H1 (cell line): Measurements from ENCODE around the gene ANKRD53. TPM values are rescaled to one million over a fixed set of nuclear protein-coding genes. Genes with fewer than 3 reads are reported as not detected.

Source experiments
- CTCF ChIA-PET: fragments of 300-600 bp; sonication (Branson Sonifier 250); formaldehyde crosslinking; loops from one replicate; lab custom pipeline; 2021; ENCODE audit not compliant: partially characterized antibody; lab: Charles Lee
- POLR2A ChIA-PET: fragments of 300-600 bp; sonication (Branson Sonifier 250); formaldehyde crosslinking; loops from one replicate; lab custom pipeline; 2021; ENCODE audit warnings: inconsistent platforms; ENCODE audit not compliant: partially characterized antibody; lab: Charles Lee
- DNase-seq, 2 experiments: peaks; one replicate each; pipeline versions ENCODE4 v3.0.0 to v3.0.0-alpha.2; 2010 to 2022; ENCODE audit warnings: low spot score in 2 of 2, low read depth in 1 of 2, mixed read lengths in 1 of 2
- FAIRE-seq: peaks from 2 replicates; lab custom pipeline; 2011; peaks lifted over from hg19 to GRCh38; lab: Jason Lieb, UNC
- H2AFZ ChIP-seq: 2 replicates; pipeline ENCODE4 v1.8.1; 2012; ENCODE audit warnings: low read length, inconsistent platforms
- H2AK5ac ChIP-seq: 2 replicates; pipeline ENCODE4 v1.6.1; 2013; ENCODE audit warnings: low read depth, low read length
- H2BK120ac ChIP-seq: replicated peaks from 2 replicates; pipeline ENCODE3; 2013; ENCODE audit warnings: low read depth, low read length, inconsistent platforms
- H2BK12ac ChIP-seq: 2 replicates; pipeline ENCODE4 v1.6.1; 2013; ENCODE audit warnings: low read depth, low read length
- H2BK15ac ChIP-seq: 2 replicates; pipeline ENCODE4 v1.6.1; 2013; ENCODE audit warnings: low read length
- H2BK20ac ChIP-seq: 2 replicates; pipeline ENCODE4 v1.6.1; 2013; ENCODE audit warnings: low read length
- H2BK5ac ChIP-seq: 2 replicates; pipeline ENCODE4 v1.6.1; 2013; ENCODE audit warnings: low read depth, low read length
- H3K14ac ChIP-seq: 2 replicates; pipeline ENCODE4 v1.6.1; 2013; ENCODE audit warnings: inconsistent platforms; ENCODE audit not compliant: insufficient read length
- H3K18ac ChIP-seq: 2 replicates; pipeline ENCODE4 v1.6.1; 2013; ENCODE audit warnings: low read length; ENCODE audit errors: extremely low read depth
- H3K23ac ChIP-seq: 2 replicates; pipeline ENCODE4 v1.6.1; 2013; ENCODE audit warnings: inconsistent platforms; ENCODE audit not compliant: insufficient read length
- H3K23me2 ChIP-seq: 2 replicates; pipeline ENCODE4 v1.6.1; 2013; ENCODE audit warnings: low read depth, low read length
- H3K27ac ChIP-seq: 2 replicates; pipeline ENCODE4 v1.6.1; 2011; ENCODE audit warnings: low read depth, low read length, inconsistent platforms
- H3K27me3 ChIP-seq, 4 experiments: replicated peaks in 1 of 4; 1 replicate in 1 of 4; 2 replicates in 3 of 4; pipeline versions ENCODE4 v1.6.1 to v1.8.1; 2011 to 2013; ENCODE audit warnings: low read length in 3 of 4, mild to moderate bottlenecking in 3 of 4, inconsistent platforms in 2 of 4, mixed read lengths in 2 of 4, moderate library complexity in 1 of 4; ENCODE audit not compliant: control insufficient read depth in 3 of 4, insufficient read depth in 3 of 4; ENCODE audit errors: extremely low read depth in 1 of 4
- H3K36me3 ChIP-seq, 4 experiments: 2 replicates each; pipeline versions ENCODE4 v1.6.1 to v1.8.1; 2011 to 2013; ENCODE audit warnings: mild to moderate bottlenecking in 4 of 4, low read length in 3 of 4, moderate library complexity in 2 of 4, control low read depth in 1 of 4, inconsistent platforms in 1 of 4; ENCODE audit not compliant: insufficient read depth in 4 of 4, control insufficient read depth in 2 of 4
- H3K4ac ChIP-seq: replicated peaks from 2 replicates; pipeline ENCODE3; 2013; ENCODE audit warnings: low read length, low read depth, mixed read lengths, inconsistent platforms; ENCODE audit not compliant: insufficient read length
- H3K4me1 ChIP-seq, 4 experiments: replicated peaks in 1 of 4; 1 replicate in 1 of 4; 2 replicates in 3 of 4; pipeline versions ENCODE4 v1.6.1 to v1.8.1; 2011 to 2013; ENCODE audit warnings: low read length in 3 of 4, inconsistent platforms in 2 of 4, mixed read lengths in 1 of 4; ENCODE audit not compliant: insufficient read depth in 4 of 4, control insufficient read depth in 3 of 4
- H3K4me2 ChIP-seq, 2 experiments: 2 replicates each; pipeline versions ENCODE4 v1.6.1 to v1.8.1; 2011 to 2013; ENCODE audit warnings: low read depth in 2 of 2, low read length in 2 of 2, control low read depth in 1 of 2, inconsistent platforms in 1 of 2, mild to moderate bottlenecking in 1 of 2; ENCODE audit not compliant: insufficient read depth in 1 of 2
- H3K4me3 ChIP-seq, 4 experiments: fragments of 200-600, 300-600 bp in 1 of 4; sonication (generic), shearing (Covaris generic), sonication (Bioruptor Twin) in 1 of 4; 2 replicates each; pipeline versions ENCODE4 v1.5.1 to v1.8.1; 2011 to 2016; ENCODE audit warnings: low read length in 4 of 4, low read depth in 3 of 4, control low read depth in 2 of 4, inconsistent platforms in 2 of 4, mild to moderate bottlenecking in 2 of 4, mixed read lengths in 1 of 4, moderate library complexity in 1 of 4; ENCODE audit not compliant: insufficient read depth in 2 of 4; ENCODE audit errors: extremely low read depth in 1 of 4
- H3K56ac ChIP-seq: replicated peaks from 2 replicates; pipeline ENCODE3; 2013; ENCODE audit warnings: low read depth, mild to moderate bottlenecking, mixed read lengths, low read length, inconsistent platforms; ENCODE audit not compliant: insufficient read length
- H3K79me1 ChIP-seq: 2 replicates; pipeline ENCODE4 v1.6.1; 2013; ENCODE audit warnings: low read depth, low read length, control low read depth
- H3K79me2 ChIP-seq, 2 experiments: 2 replicates each; pipeline versions ENCODE4 v1.6.1 to v1.8.1; 2012 to 2013; ENCODE audit warnings: low read length in 2 of 2, mild to moderate bottlenecking in 2 of 2, inconsistent platforms in 1 of 2; ENCODE audit not compliant: insufficient read depth in 2 of 2, control insufficient read depth in 1 of 2
- H3K9ac ChIP-seq, 4 experiments: replicated peaks in 1 of 4; 1 replicate in 1 of 4; 2 replicates in 3 of 4; pipeline versions ENCODE4 v1.6.1 to v1.8.1; 2011 to 2013; ENCODE audit warnings: low read depth in 3 of 4, low read length in 3 of 4, control low read depth in 2 of 4, mild to moderate bottlenecking in 2 of 4, moderate library complexity in 2 of 4, inconsistent platforms in 1 of 4; ENCODE audit errors: extremely low read depth in 1 of 4
- H3K9me3 ChIP-seq, 2 experiments: 2 replicates each; pipeline versions ENCODE4 v1.6.1 to v1.8.1; 2012 to 2013; ENCODE audit warnings: mild to moderate bottlenecking in 2 of 2, moderate library complexity in 2 of 2, control low read depth in 1 of 2, inconsistent platforms in 1 of 2, low read depth in 1 of 2, low read length in 1 of 2, mixed read lengths in 1 of 2; ENCODE audit not compliant: insufficient read depth in 2 of 2
- H4K20me1 ChIP-seq, 2 experiments: replicated peaks in 1 of 2; 2 replicates each; pipeline versions ENCODE3 to v1.8.1; 2011 to 2013; ENCODE audit warnings: inconsistent platforms in 2 of 2, low read length in 2 of 2, mild to moderate bottlenecking in 1 of 2; ENCODE audit not compliant: insufficient read depth in 2 of 2, control insufficient read depth in 1 of 2
- H4K5ac ChIP-seq: 2 replicates; pipeline ENCODE4 v1.6.1; 2013; ENCODE audit warnings: low read length, low read depth, mixed read lengths, inconsistent platforms; ENCODE audit not compliant: insufficient read length
- H4K8ac ChIP-seq: 2 replicates; pipeline ENCODE4 v1.8.0; 2013; ENCODE audit warnings: mild to moderate bottlenecking, moderate library complexity, low read length, inconsistent platforms; ENCODE audit not compliant: insufficient read depth; ENCODE audit errors: extremely low read depth
- H4K91ac ChIP-seq: replicated peaks from 2 replicates; pipeline ENCODE3; 2013; ENCODE audit warnings: low read length, mixed read lengths, inconsistent platforms; ENCODE audit not compliant: insufficient read length
- CTBP2 ChIP-seq: IDR thresholded peaks from 2 replicates; pipeline ENCODE4 v1.7.0; 2011; ENCODE audit warnings: borderline replicate concordance, mild to moderate bottlenecking, moderate library complexity, mixed read lengths, low read length; ENCODE audit not compliant: insufficient read depth, insufficient read length
- EGR1 ChIP-seq: IDR thresholded peaks from 2 replicates; pipeline ENCODE4 v1.6.1; 2011; ENCODE audit warnings: low read depth, low read length, borderline replicate concordance
- GABPA ChIP-seq: IDR thresholded peaks from 2 replicates; pipeline ENCODE4 v1.6.1; 2011; ENCODE audit warnings: mild to moderate bottlenecking, low read length, moderate library complexity, borderline replicate concordance; ENCODE audit not compliant: insufficient read depth
- HDAC6 ChIP-seq: IDR thresholded peaks from one replicate; pipeline ENCODE4 v1.7.1; 2012; ENCODE audit warnings: low read depth, mild to moderate bottlenecking, inconsistent platforms, low read length, moderate library complexity
- KDM4A ChIP-seq: IDR thresholded peaks from one replicate; pipeline ENCODE4 v1.7.1; 2012; ENCODE audit warnings: low read depth, mild to moderate bottlenecking, moderate library complexity, low read length, inconsistent platforms; ENCODE audit not compliant: severe bottlenecking
- PHF8 ChIP-seq: fragments of 200-600 bp; sonication (generic); conservative IDR thresholded peaks from 2 replicates; pipeline ENCODE4 v1.7.1; 2012; ENCODE audit warnings: low read depth, mild to moderate bottlenecking, inconsistent platforms, low read length, moderate library complexity
- POU5F1 ChIP-seq: IDR thresholded peaks from 2 replicates; pipeline ENCODE4 v1.6.1; 2011; ENCODE audit warnings: low read depth, mild to moderate bottlenecking, low read length, moderate library complexity
- SAP30 ChIP-seq: fragments of 300-600 bp; sonication (generic); IDR thresholded peaks from 2 replicates; pipeline ENCODE4 v1.7.1; 2012; ENCODE audit warnings: low read length, moderate library complexity, mild to moderate bottlenecking, inconsistent platforms; ENCODE audit not compliant: insufficient read depth, insufficient replicate concordance
- ZNF274 ChIP-seq: IDR thresholded peaks from 2 replicates; pipeline ENCODE4 v1.7.0; 2012; ENCODE audit warnings: low read length, borderline replicate concordance; ENCODE audit errors: extremely low read depth
- WGBS, 2 experiments: shearing (Covaris generic) in 1 of 2; methylation state at CpG; one replicate each; pipeline versions ENCODE4 v1.1.6 to v1.1.7; 2013 to 2015; ENCODE audit warnings: low lambda C conversion rate in 2 of 2, mixed read lengths in 2 of 2, inconsistent platforms in 1 of 2, low coverage in 1 of 2, missing lambda C conversion rate in 1 of 2; ENCODE audit not compliant: insufficient replicate concordance in 2 of 2, insufficient coverage in 1 of 2, insufficient read length in 1 of 2; ENCODE audit errors: extremely low coverage in 1 of 2, missing lambda C conversion rate in 1 of 2; 5-methylcytosine and 5-hydroxymethylcytosine counted together
- polyA plus RNA-seq, 7 experiments: library from polyadenylated mRNA; depleted of rRNA in 3 of 7; stranded (reverse) in 5 of 7; unstranded in 2 of 7; fragments of >200 nt in 5 of 7; fragments of 200-250 nt in 2 of 7; gene quantifications; 1 replicate in 5 of 7; 2 replicates in 1 of 7; 4 replicates in 1 of 7; pipeline versions ENCODE4 v1.2.1 to v1.2.3, GENCODE V29; 2011 to 2013; ENCODE audit warnings: missing spikeins in 2 of 7, mixed read lengths in 2 of 7
- total RNA-seq: library from RNA; stranded (reverse); fragmentation: NEBNext Ultra II Directional; extraction: Animal tissue kit (Norgen Biotek cat#: 25700); gene quantifications from 2 replicates; pipeline ENCODE4 v1.2.1, GENCODE V29; 2021
- TF ChIP-seq, protein P1 (sequence below): IDR thresholded peaks from 2 replicates; pipeline ENCODE4 v1.6.1; 2012; ENCODE audit warnings: inconsistent platforms

ANKRD53 gene
- total and polyA plus RNA-seq, 2 of the 8 experiments (the other 6 are each of a cell fraction or from before 2014, with no cell fraction given): 0.39 to 0.70 TPM

DNA sequence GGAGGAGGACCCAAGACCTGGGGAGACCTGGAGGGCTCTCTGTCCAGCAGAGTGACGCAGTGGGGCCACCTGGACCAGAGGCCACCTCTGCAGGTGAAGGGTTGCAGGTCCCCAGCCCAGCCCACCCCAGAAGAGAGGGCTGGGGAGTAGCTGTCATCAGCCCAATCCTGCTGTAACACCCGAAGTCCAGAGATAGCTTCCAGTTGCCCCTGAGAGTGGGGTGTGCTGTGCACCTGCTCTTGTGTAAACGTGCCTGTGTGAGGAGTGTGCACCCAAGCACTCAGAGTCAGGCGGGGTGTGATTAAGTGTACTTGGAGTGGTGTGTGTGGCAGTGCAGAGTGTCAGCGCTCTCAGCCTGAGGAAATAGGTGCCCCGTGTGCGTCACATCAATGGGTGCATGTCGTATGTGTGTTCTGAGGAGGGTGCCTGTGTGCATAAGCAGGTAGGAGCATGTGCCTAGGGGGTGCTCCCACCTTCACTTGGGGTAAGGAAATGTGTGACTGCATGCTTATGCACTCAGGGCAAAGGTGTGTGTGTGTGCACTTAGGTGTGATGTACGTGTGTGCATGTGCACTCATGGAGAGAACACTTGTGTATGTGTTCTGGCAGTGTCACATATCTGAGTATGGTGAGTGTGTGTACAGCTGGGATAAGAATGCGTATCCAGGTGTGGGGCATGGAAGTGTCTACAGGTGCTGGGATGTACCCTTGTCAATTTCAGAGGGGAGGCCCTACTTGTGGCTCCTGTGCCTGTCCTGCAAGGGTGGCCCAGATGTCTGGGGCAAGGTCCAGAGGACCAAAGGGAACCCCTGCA, 42.1 kb upstream of the ANKRD53 start:
- Histone ChIP-seq H2BK5ac (no peak overlapping the region; the same call in 1 of the 2 replicates), H3K36me3 (no peaks in the 10 kb centered on the region), H3K23me2 (peaks cover 3% of the 10 kb centered on the region; the same call in 1 of the 2 replicates), H3K9me3 (no peaks in the 10 kb centered on the region), H3K9ac (no peak overlapping the region), H3K79me1 (no peaks in the 10 kb centered on the region), H2BK120ac (no peak overlapping the region), H3K23ac (no peak overlapping the region), H3K18ac (no peak overlapping the region; the same call in 1 of the 2 replicates), H3K4ac (no peak overlapping the region), H4K20me1 (peaks cover 0 to 1% of the 10 kb centered on the region in 2 experiments), H3K79me2 (no peaks in the 10 kb centered on the region), H2AFZ (no peak overlapping the region), H3K4me2 (no peak overlapping the region; a peak in 1 of 4 replicates), H3K14ac (no peak overlapping the region), H4K91ac (peak overlapping the region; percentile 76), H4K8ac (no peak overlapping the region), H3K27ac (no peak overlapping the region), H2BK15ac (no peak overlapping the region), H3K4me1 (peaks cover 7 to 41% (median 27%) of the 10 kb centered on the region in 4 experiments), H3K56ac (no peak overlapping the region), H4K5ac (no peak overlapping the region), H2AK5ac (peak overlapping the region; percentile 98), H3K27me3 (peaks cover 3 to 38% (median 28%) of the 10 kb centered on the region in 4 experiments), H2BK12ac (peak overlapping the region; percentile 77), H3K4me3 (no peak overlapping the region), H2BK20ac (peak overlapping the region; percentile 48; the same call in 1 of the 2 replicates)
- CTCF ChIA-PET: interaction anchor here (1.0 to 22.0 kb wide), 12 partner anchors 3 to 146 kb away, joined by 3 to 513 read pairs (median 4); partner anchors contain the start of genes ATP6V1B1 and FIGLA
- WGBS, 2 experiments: 82% methylated on average over 8 of the region's 10 CpGs; no CpG with 5 or more reads in 1 of the 2 experiments
- DNase-seq: peak in 1 of 2 experiments; percentile 48
- no peak for FAIRE-seq
- POLR2A ChIA-PET: no interaction called here
- no peak for TF ChIP-seq CTBP2
- TF ChIP-seq POU5F1: no peak
- TF ChIP-seq, protein P1, sequence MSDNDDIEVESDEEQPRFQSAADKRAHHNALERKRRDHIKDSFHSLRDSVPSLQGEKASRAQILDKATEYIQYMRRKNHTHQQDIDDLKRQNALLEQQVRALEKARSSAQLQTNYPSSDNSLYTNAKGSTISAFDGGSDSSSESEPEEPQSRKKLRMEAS: no peak
- no peak for TF ChIP-seq ZNF274
- no peak for TF ChIP-seq GABPA
- no peak for TF ChIP-seq PHF8
- TF ChIP-seq HDAC6: no peak
- TF ChIP-seq KDM4A: no peak
- TF ChIP-seq SAP30: no peak
- no peak for TF ChIP-seq EGR1
